Measurements from ENCODE around the gene ARID1B.
"Not testable (repeated sequence)": the region's sequence is repeated elsewhere in the genome, so short reads cannot be mapped to it uniquely, and the experiment has no call there.

The ARID1B gene

DNA sequence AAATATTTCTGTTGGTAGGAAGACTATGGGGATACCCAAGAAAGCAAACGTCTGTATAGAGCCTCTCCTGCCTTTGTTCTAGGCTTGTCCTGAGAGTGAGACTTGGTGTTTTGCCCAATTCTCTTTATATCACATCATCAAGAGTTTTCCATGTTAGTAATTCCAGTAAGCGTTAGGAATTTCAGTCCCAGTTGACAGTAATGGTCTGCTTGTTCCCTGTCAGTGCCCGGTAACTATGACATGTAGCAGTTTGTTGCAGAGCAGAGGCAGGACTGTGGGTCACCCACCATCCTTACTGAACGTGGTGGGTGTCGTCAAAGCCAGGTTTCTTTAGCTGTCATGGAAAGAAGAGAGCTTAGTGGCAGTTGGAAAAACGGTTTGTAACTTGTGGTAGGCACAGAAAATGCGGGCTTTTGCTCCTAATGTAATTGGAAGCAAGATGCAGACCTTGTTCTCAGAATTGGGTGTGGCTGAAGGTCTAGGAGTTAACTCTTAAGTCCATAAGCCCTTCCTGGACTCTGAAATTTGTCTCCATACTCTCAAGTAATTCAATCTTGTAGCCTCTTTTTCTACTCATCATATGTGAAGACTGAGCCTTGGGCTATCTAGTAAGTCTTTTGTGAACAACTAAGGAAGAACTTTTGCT lies 357.3 kb downstream of the ARID1B start:
- Histone ChIP-seq H3K9ac (ENCODE audit: low read length) (no peak overlapping the region), H3K9me3 (ENCODE audit: control insufficient read depth, low read length) (no peaks in the 10 kb centered on the region), H3K4me1 (ENCODE audit: control insufficient read depth, insufficient read depth, low read length) (peaks cover 13% of the 10 kb centered on the region), H3K4me3 (ENCODE audit: low read length) (no peak overlapping the region), H3K36me3 (ENCODE audit: control insufficient read depth, insufficient read depth, low read length) (no peaks in the 10 kb centered on the region), H3K27me3 (ENCODE audit: control insufficient read depth, insufficient read depth, low read length) (no peaks in the 10 kb centered on the region)

DNA sequence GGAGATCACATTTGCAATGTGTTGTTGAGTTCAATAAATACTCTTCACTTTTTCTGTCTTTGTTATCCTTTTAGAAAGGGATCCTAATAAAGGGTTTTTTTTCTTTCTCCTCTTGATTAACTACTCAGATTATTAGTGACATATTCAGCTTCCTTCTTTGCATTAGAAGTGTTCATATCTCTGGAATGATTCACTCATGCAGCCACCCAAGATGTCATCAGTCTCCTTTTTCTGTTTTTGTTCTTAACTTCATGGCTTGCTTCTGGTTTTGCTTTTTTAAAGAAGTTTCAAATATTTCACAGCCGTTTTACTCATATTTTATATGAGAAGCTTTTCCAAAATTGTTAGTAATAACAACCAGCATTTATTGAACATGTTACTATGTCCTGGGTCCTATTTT lies 358.5 kb downstream of the ARID1B start:
- peaks cover 7% of the 10 kb centered on the region for H3K4me1 ChIP-seq (ENCODE audit: control insufficient read depth, insufficient read depth, low read length)
- no peaks in the 10 kb centered on the region for H3K9me3 ChIP-seq (ENCODE audit: control insufficient read depth, low read length)
- no peak overlapping the region for H3K9ac ChIP-seq (ENCODE audit: low read length)
- H3K36me3 ChIP-seq (ENCODE audit: control insufficient read depth, insufficient read depth, low read length), result no peaks in the 10 kb centered on the region
- no peak overlapping the region for H3K4me3 ChIP-seq (ENCODE audit: low read length)
- H3K27me3 ChIP-seq (ENCODE audit: control insufficient read depth, insufficient read depth, low read length), result no peaks in the 10 kb centered on the region

DNA sequence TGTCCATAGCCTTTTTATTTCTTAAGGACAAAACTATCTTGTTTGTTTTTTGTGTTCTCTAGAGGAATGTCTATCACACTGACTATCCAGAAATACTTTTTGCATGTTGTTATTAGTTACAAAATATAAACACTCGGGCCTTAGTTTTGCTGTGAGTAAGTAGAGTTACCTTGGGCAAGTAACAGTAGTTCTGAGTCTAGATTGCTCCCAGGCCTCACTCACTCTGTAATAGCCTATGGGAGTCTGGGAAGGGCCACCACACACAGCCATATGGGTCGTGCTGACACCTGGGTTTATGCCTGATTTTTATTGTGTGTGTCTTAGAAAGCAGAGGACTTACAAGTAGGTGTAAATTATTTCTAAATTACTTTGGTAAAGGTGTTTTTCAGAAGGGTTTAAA lies 360.3 kb downstream of the ARID1B start:
- Histone ChIP-seq H3K4me3 (ENCODE audit: low read length) (no peak overlapping the region), H3K27me3 (ENCODE audit: control insufficient read depth, insufficient read depth, low read length) (no peaks in the 10 kb centered on the region), H3K4me1 (ENCODE audit: control insufficient read depth, insufficient read depth, low read length) (peaks cover 5% of the 10 kb centered on the region), H3K36me3 (ENCODE audit: control insufficient read depth, insufficient read depth, low read length) (no peaks in the 10 kb centered on the region), H3K9me3 (ENCODE audit: control insufficient read depth, low read length) (no peaks in the 10 kb centered on the region), H3K9ac (ENCODE audit: low read length) (no peak overlapping the region)

- Histone ChIP-seq H3K36me3 (ENCODE audit: control insufficient read depth, insufficient read depth, low read length) (no peaks in the 10 kb centered on the region), H3K4me1 (ENCODE audit: control insufficient read depth, insufficient read depth, low read length) (peaks cover 9% of the 10 kb centered on the region), H3K9ac (ENCODE audit: low read length) (no peak overlapping the region), H3K9me3 (ENCODE audit: control insufficient read depth, low read length) (no peaks in the 10 kb centered on the region), H3K27me3 (ENCODE audit: control insufficient read depth, insufficient read depth, low read length) (no peaks in the 10 kb centered on the region), H3K4me3 (ENCODE audit: low read length) (no peak overlapping the region)
These were observed 362.0 kb downstream of the ARID1B start for GRCh38 chr6:157139054-157139708.

DNA sequence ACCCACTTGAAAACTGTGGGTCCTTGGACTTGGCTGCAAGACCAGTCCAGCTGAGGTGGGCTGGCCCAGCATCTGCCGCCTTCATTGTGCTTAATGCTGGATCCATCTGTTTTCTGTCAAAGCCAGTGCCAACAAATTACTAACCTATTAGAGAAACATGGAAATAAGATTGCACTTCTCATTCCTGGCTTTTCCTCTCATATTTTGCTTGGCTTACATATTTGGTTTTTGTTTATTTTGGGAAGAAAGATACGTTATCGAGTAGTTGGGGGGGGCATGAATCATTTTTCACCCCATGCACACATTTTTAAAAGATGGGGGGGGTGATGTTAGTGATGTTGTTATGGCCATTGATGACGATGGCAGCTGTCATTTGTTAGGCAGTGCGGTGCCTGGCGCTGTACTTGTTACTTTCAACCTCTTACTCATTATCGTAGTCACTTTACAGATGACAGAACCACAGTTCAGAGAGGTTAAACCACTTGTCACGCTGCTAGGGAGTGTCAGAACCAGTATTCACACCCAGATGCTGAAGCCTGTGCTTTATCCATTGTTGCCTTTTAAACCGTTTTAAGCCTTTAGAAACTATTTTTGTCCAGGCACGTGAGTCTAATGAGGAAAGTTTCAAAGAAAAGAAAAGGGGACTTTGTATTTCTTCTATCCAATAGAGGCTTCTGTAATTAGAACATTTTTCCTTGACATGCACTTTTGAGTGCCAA lies 366.2 kb downstream of the ARID1B start:
- Histone ChIP-seq H3K36me3 (ENCODE audit: control insufficient read depth, insufficient read depth, low read length) (no peaks in the 10 kb centered on the region), H3K9ac (ENCODE audit: low read length) (no peak overlapping the region), H3K9me3 (ENCODE audit: control insufficient read depth, low read length) (no peaks in the 10 kb centered on the region), H3K4me3 (ENCODE audit: low read length) (no peak overlapping the region), H3K27me3 (ENCODE audit: control insufficient read depth, insufficient read depth, low read length) (no peaks in the 10 kb centered on the region), H3K4me1 (ENCODE audit: control insufficient read depth, insufficient read depth, low read length) (peaks cover 6% of the 10 kb centered on the region)

- H3K27me3 ChIP-seq (ENCODE audit: control insufficient read depth, insufficient read depth, low read length), result no peaks in the 10 kb centered on the region
- peaks cover 6% of the 10 kb centered on the region for H3K4me1 ChIP-seq (ENCODE audit: control insufficient read depth, insufficient read depth, low read length)
- H3K9ac ChIP-seq (ENCODE audit: low read length), result no peak overlapping the region
- no peaks in the 10 kb centered on the region for H3K36me3 ChIP-seq (ENCODE audit: control insufficient read depth, insufficient read depth, low read length)
- H3K9me3 ChIP-seq (ENCODE audit: control insufficient read depth, low read length), result no peaks in the 10 kb centered on the region
- no peak overlapping the region for H3K4me3 ChIP-seq (ENCODE audit: low read length)
These were observed 367.0 kb downstream of the ARID1B start for GRCh38 chr6:157143890-157144798.

- Histone ChIP-seq H3K4me1 (ENCODE audit: control insufficient read depth, insufficient read depth, low read length) (peaks cover 6% of the 10 kb centered on the region), H3K9ac (ENCODE audit: low read length) (no peak overlapping the region), H3K36me3 (ENCODE audit: control insufficient read depth, insufficient read depth, low read length) (no peaks in the 10 kb centered on the region), H3K4me3 (ENCODE audit: low read length) (no peak overlapping the region), H3K9me3 (ENCODE audit: control insufficient read depth, low read length) (no peaks in the 10 kb centered on the region), H3K27me3 (ENCODE audit: control insufficient read depth, insufficient read depth, low read length) (no peaks in the 10 kb centered on the region)
These were observed 367.8 kb downstream of the ARID1B start for GRCh38 chr6:157144859-157145568.

DNA sequence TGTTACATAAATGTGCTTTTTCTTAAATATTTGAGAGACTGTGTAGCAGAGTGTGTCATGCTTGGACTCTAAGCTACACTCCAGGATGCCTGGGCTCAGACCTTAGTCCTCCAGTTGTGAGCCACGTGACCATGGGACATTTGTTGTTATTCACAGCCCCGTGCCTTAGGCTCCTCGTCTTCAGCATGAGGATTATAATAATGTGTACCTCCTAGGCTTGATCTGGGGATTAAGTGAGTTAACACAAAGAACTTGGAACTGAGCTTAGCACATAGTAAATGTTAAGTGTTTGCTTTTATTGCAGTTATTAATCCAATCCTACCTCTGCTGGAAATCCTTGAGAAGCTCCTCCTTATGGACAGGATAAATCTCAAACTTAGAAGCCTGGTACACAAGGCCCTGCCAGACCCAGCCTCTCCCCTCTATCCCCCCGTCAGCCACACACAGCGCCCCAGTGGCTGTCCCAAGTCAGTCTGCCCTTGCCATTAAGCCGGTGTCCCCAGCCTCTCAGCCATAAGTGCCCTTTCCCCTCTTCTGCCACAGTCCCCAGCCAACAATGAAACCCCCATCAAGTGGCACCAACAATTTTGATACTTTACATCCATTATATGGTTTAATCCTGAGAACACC lies 368.6 kb downstream of the ARID1B start:
- no peak overlapping the region for H3K4me3 ChIP-seq (ENCODE audit: low read length)
- H3K36me3 ChIP-seq (ENCODE audit: control insufficient read depth, insufficient read depth, low read length), result no peaks in the 10 kb centered on the region
- peaks cover 6% of the 10 kb centered on the region for H3K4me1 ChIP-seq (ENCODE audit: control insufficient read depth, insufficient read depth, low read length)
- no peaks in the 10 kb centered on the region for H3K27me3 ChIP-seq (ENCODE audit: control insufficient read depth, insufficient read depth, low read length)
- H3K9ac ChIP-seq (ENCODE audit: low read length), result no peak overlapping the region
- no peaks in the 10 kb centered on the region for H3K9me3 ChIP-seq (ENCODE audit: control insufficient read depth, low read length)

DNA sequence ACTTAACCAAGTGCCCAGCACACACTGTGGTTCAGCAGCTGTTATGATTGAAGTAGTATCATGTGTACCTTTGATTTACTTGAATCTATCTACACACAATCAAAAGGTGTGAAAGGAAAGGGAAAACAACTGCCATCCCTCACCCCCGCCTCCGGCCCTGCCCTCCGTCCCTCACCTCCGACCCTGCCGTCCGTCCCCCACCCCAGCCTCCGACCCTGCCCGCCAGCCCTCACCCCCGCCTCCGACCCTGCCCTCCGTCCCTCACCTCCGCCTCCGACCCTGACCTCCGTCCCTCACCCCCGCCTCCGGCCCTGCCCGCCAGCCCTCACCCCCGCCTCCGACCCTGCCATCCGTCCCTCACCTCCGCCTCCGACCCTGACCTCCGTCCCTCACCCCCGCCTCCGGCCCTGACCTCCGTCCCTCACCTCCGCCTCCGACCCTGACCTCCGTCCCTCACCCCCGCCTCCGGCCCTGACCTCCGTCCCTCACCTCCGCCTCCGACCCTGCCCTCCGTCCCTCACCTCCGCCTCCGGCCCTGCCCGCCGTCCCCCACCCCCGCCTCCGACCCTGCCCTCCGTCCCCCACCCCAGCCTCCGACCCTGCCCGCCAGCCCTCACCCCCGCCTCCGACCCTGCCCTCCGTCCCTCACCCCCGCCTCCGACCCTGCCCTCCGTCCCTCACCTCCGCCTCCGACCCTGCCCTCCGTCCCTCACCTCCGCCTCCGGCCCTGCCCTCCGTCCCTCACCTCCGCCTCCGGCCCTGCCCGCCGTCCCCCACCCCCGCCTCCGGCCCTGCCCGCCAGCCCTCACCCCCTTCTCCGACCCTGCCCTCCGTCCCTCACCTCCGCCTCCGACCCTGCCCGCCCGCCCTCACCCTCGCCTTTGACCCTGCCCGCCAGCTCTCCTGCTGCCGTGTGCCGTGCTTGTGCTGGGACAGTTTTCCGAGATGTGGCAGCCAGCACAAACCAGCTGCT lies 370.2 kb downstream of the ARID1B start:
- H3K4me3 ChIP-seq (ENCODE audit: low read length); H3K9me3 ChIP-seq (ENCODE audit: control insufficient read depth, low read length); H3K4me1 ChIP-seq (ENCODE audit: control insufficient read depth, insufficient read depth, low read length); H3K9ac ChIP-seq (ENCODE audit: low read length); H3K36me3 ChIP-seq (ENCODE audit: control insufficient read depth, insufficient read depth, low read length); H3K27me3 ChIP-seq (ENCODE audit: control insufficient read depth, insufficient read depth, low read length): not testable (repeated sequence)

DNA sequence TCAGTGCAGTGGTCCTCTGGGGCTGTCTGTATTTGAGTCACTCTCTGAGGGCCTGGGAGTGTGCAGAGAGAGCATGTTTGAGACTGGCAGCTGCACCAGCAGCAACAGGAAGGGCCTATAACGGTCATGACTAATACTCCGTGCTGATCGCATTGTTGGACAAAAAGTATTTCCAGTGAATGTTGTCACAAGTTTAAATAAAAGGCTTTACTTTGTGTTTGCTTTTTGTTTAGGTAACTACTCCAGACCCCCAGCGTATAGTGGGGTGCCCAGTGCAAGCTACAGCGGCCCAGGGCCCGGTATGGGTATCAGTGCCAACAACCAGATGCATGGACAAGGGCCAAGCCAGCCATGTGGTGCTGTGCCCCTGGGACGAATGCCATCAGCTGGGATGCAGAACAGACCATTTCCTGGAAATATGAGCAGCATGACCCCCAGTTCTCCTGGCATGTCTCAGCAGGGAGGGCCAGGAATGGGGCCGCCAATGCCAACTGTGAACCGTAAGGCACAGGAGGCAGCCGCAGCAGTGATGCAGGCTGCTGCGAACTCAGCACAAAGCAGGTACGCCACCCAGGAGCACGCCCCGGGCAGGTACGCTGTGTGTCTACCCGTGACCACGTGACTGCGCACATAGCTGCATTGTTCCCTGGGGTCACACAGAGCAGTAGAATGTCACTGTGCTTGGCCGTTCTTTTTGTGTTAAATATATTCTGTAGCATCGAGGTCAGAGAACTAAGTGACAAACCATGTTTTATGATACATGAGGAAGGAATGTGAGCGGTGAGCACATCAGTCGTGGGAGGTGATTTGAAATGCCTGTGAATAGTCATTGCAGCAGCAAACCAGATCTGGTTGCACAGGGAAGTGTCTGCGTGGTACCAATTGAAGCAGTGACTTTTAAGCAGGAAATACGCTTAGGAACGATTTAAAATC lies 371.5 kb downstream of the ARID1B start:
- no peak overlapping the region for H3K9ac ChIP-seq (ENCODE audit: low read length)
- H3K27me3 ChIP-seq (ENCODE audit: control insufficient read depth, insufficient read depth, low read length), result no peaks in the 10 kb centered on the region
- H3K36me3 ChIP-seq (ENCODE audit: control insufficient read depth, insufficient read depth, low read length), result no peaks in the 10 kb centered on the region
- H3K4me3 ChIP-seq (ENCODE audit: low read length), result no peak overlapping the region
- H3K9me3 ChIP-seq (ENCODE audit: control insufficient read depth, low read length), result no peaks in the 10 kb centered on the region
- H3K4me1 ChIP-seq (ENCODE audit: control insufficient read depth, insufficient read depth, low read length), result peaks cover 1% of the 10 kb centered on the region

Data from mucosa of stomach (tissue), 1 donor.